Mesendoderm (in vitro differentiated cells): ENCODE results near the gene MBNL2.

Experiments used
- DNase-seq: peaks from one replicate; pipeline ENCODE4 v3.0.0; 2013
- H2AK5ac ChIP-seq: 2 replicates; pipeline ENCODE4 v1.6.1; 2013; ENCODE audit warnings: low read length, inconsistent platforms
- H2BK120ac ChIP-seq: 2 replicates; pipeline ENCODE4 v1.6.1; 2013; ENCODE audit warnings: low read depth, mild to moderate bottlenecking, low read length, moderate library complexity, mixed read lengths
- H2BK15ac ChIP-seq: replicated peaks from 2 replicates; pipeline ENCODE4 v1.6.1; 2013; ENCODE audit warnings: low read depth, mild to moderate bottlenecking, moderate library complexity
- H2BK5ac ChIP-seq: 2 replicates; pipeline ENCODE4 v1.6.1; 2013; ENCODE audit warnings: low read length, inconsistent platforms
- H3K18ac ChIP-seq: 2 replicates; pipeline ENCODE4 v1.6.1; 2013; ENCODE audit warnings: mild to moderate bottlenecking, low read length, mixed read lengths
- H3K23ac ChIP-seq: one replicate; pipeline ENCODE4 v1.6.1; 2013; ENCODE audit warnings: low read length
- H3K27ac ChIP-seq: 2 replicates; pipeline ENCODE4 v1.5.1; 2013; ENCODE audit warnings: low read depth, mild to moderate bottlenecking, inconsistent platforms, low read length, moderate library complexity
- H3K27me3 ChIP-seq: 2 replicates; pipeline ENCODE4 v1.6.1; 2013; ENCODE audit warnings: low read length, control low read depth, mild to moderate bottlenecking, inconsistent platforms; ENCODE audit not compliant: insufficient read depth, poor library complexity
- H3K36me3 ChIP-seq: 2 replicates; pipeline ENCODE4 v1.6.1; 2013; ENCODE audit warnings: low read length, inconsistent platforms; ENCODE audit not compliant: control insufficient read depth, insufficient read depth
- H3K4ac ChIP-seq: one replicate; pipeline ENCODE4 v1.6.1; 2013; ENCODE audit warnings: low read depth, mild to moderate bottlenecking, low read length, moderate library complexity
- H3K4me1 ChIP-seq: 2 replicates; pipeline ENCODE4 v1.6.1; 2013; ENCODE audit warnings: low read depth, low read length, inconsistent platforms; ENCODE audit not compliant: control insufficient read depth
- H3K4me2 ChIP-seq: 2 replicates; pipeline ENCODE4 v1.6.1; 2013; ENCODE audit warnings: low read length
- H3K4me3 ChIP-seq: 2 replicates; pipeline ENCODE4 v1.5.1; 2013; ENCODE audit warnings: mild to moderate bottlenecking, low read length
- H3K56ac ChIP-seq: one replicate; pipeline ENCODE4 v1.6.1; 2013; ENCODE audit warnings: low read length
- H3K79me1 ChIP-seq: 2 replicates; pipeline ENCODE4 v1.6.1; 2013; ENCODE audit warnings: low read length, inconsistent platforms
- H3K79me2 ChIP-seq: 2 replicates; pipeline ENCODE4 v1.6.1; 2013; ENCODE audit warnings: mild to moderate bottlenecking, low read length; ENCODE audit not compliant: control insufficient read depth, insufficient read depth
- H3K9ac ChIP-seq: 2 replicates; pipeline ENCODE4 v1.6.1; 2013; ENCODE audit warnings: low read length, inconsistent platforms
- H4K5ac ChIP-seq: one replicate; pipeline ENCODE4 v1.6.1; 2013; ENCODE audit warnings: low read length
- H4K8ac ChIP-seq: one replicate; pipeline ENCODE4 v1.6.1; 2013; ENCODE audit warnings: low read depth, mild to moderate bottlenecking, control low read depth, low read length, moderate library complexity
- WGBS: extraction: QIAGEN DNeasy Blood & Tissue Kit; methylation state at CpG from one replicate; pipeline ENCODE4 v1.1.7; 2013; ENCODE audit warnings: low lambda C conversion rate, missing lambda C conversion rate; ENCODE audit not compliant: insufficient coverage; ENCODE audit errors: extremely low coverage; 5-methylcytosine and 5-hydroxymethylcytosine counted together

The MBNL2 gene

GRCh38 chr13:97245011-97245410 is 22.9 kb downstream of the MBNL2 start:
- H3K79me1 ChIP-seq, result no peaks in the 10 kb centered on the region
- no peak overlapping the region for H3K27ac ChIP-seq
- H2BK15ac ChIP-seq, result no peak overlapping the region
- H3K56ac ChIP-seq, result no peak overlapping the region
- no peak overlapping the region for H3K4ac ChIP-seq
- no peak overlapping the region for H2BK5ac ChIP-seq
- no peak overlapping the region for H4K5ac ChIP-seq
- H3K79me2 ChIP-seq, result no peaks in the 10 kb centered on the region
- H3K4me1 ChIP-seq, result no peaks in the 10 kb centered on the region
- no peak overlapping the region for H3K23ac ChIP-seq
- no peak overlapping the region for H3K4me3 ChIP-seq
- no peak overlapping the region for H4K8ac ChIP-seq
- H3K4me2 ChIP-seq, result no peak overlapping the region
- no peaks in the 10 kb centered on the region for H3K36me3 ChIP-seq
- no peaks in the 10 kb centered on the region for H3K27me3 ChIP-seq
- no peak for DNase-seq
- no peak overlapping the region for H3K18ac ChIP-seq
- no peak overlapping the region for H2AK5ac ChIP-seq
- no peak overlapping the region for H2BK120ac ChIP-seq
- H3K9ac ChIP-seq, result no peak overlapping the region

GRCh38 chr13:97246596-97247158 is 24.5 kb downstream of the MBNL2 start:
- Histone ChIP-seq H3K18ac (no peak overlapping the region), H3K23ac (no peak overlapping the region), H3K56ac (no peak overlapping the region), H3K27ac (no peak overlapping the region), H3K36me3 (no peaks in the 10 kb centered on the region), H3K4me2 (no peak overlapping the region), H3K79me1 (no peaks in the 10 kb centered on the region), H2BK5ac (no peak overlapping the region), H3K27me3 (no peaks in the 10 kb centered on the region), H3K9ac (no peak overlapping the region), H3K4me3 (no peak overlapping the region), H2BK15ac (no peak overlapping the region), H3K4ac (no peak overlapping the region), H2BK120ac (no peak overlapping the region), H4K8ac (no peak overlapping the region), H4K5ac (no peak overlapping the region), H3K4me1 (no peaks in the 10 kb centered on the region), H2AK5ac (no peak overlapping the region), H3K79me2 (no peaks in the 10 kb centered on the region)
- no peak for DNase-seq
- no CpG with 5 or more reads among the region's 7 CpGs for WGBS

GRCh38 chr13:97248243-97248642 is 26.1 kb downstream of the MBNL2 start:
- Histone ChIP-seq H3K27ac (no peak overlapping the region), H3K4me1 (no peaks in the 10 kb centered on the region), H3K27me3 (no peaks in the 10 kb centered on the region), H3K4me2 (no peak overlapping the region), H3K56ac (no peak overlapping the region), H3K79me1 (no peaks in the 10 kb centered on the region), H3K4me3 (no peak overlapping the region), H4K5ac (no peak overlapping the region), H3K36me3 (no peaks in the 10 kb centered on the region), H3K18ac (no peak overlapping the region), H2BK5ac (no peak overlapping the region), H2AK5ac (no peak overlapping the region), H3K9ac (no peak overlapping the region), H3K79me2 (no peaks in the 10 kb centered on the region), H3K23ac (no peak overlapping the region), H4K8ac (no peak overlapping the region), H2BK120ac (no peak overlapping the region), H2BK15ac (no peak overlapping the region), H3K4ac (no peak overlapping the region)
- DNase-seq, result no peak
- WGBS, result no CpG with 5 or more reads among the region's 6 CpGs

GRCh38 chr13:97249093-97249795 is 27.1 kb downstream of the MBNL2 start:
- no CpG with 5 or more reads among the region's 5 CpGs for WGBS
- Histone ChIP-seq H3K4me3 (no peak overlapping the region), H3K23ac (no peak overlapping the region), H3K4ac (no peak overlapping the region), H3K27ac (no peak overlapping the region), H3K4me2 (no peak overlapping the region), H3K4me1 (no peaks in the 10 kb centered on the region), H3K9ac (no peak overlapping the region), H3K27me3 (no peaks in the 10 kb centered on the region), H2BK15ac (no peak overlapping the region), H2BK5ac (no peak overlapping the region), H3K79me1 (no peaks in the 10 kb centered on the region), H2BK120ac (no peak overlapping the region), H3K79me2 (no peaks in the 10 kb centered on the region), H4K5ac (no peak overlapping the region), H3K18ac (no peak overlapping the region), H2AK5ac (no peak overlapping the region), H3K56ac (no peak overlapping the region), H3K36me3 (no peaks in the 10 kb centered on the region), H4K8ac (no peak overlapping the region)
- no peak for DNase-seq

DNA sequence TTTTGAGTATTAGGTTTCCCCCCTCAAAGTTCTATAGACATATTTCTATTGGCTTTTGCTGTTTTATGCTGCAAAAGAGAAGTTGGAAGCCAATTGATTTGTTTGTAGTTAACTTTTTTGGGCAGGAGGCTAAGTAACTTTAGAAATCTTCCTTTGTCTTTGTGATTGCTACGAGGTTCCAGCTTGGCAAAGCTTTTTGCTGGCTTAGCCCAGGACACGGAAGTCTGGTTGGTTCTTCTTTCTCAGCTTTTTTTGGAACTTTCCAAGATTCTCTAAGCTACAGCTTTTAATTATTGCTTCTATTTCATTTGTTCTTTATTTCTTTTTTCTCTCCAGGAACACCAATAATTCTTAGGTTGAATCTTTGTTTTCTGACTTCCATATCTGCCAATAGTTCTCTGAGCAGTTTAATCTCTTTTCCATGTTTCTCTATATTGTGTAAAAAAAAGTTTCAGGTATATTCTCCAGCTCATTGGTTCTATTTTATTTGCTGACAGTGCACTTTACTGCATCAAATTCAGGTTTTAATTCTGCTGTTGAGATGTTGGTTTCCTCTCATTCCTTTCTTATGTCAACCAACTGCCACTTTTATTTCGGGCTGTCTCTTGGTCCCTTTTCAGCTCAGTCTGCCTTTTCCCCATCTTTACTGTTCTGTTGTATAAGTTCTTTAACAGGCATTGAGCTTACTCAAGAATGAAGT is 27.8 kb downstream of the MBNL2 start:
- DNase-seq, result no peak
- Histone ChIP-seq H3K18ac (no peak overlapping the region), H3K4me1 (no peaks in the 10 kb centered on the region), H3K4me3 (no peak overlapping the region), H2BK15ac (no peak overlapping the region), H2BK5ac (no peak overlapping the region), H3K79me2 (no peaks in the 10 kb centered on the region), H3K9ac (no peak overlapping the region), H2AK5ac (no peak overlapping the region), H3K4ac (no peak overlapping the region), H3K23ac (no peak overlapping the region), H3K36me3 (no peaks in the 10 kb centered on the region), H3K4me2 (no peak overlapping the region), H2BK120ac (no peak overlapping the region), H3K56ac (no peak overlapping the region), H3K27me3 (no peaks in the 10 kb centered on the region), H3K79me1 (no peaks in the 10 kb centered on the region), H4K5ac (no peak overlapping the region), H3K27ac (no peak overlapping the region), H4K8ac (no peak overlapping the region)
- WGBS, result no CpG with 5 or more reads among the region's 3 CpGs
